Amniotic stem cell (primary cell): ENCODE measurements around the gene ZC3H10.

ENCODE experiments used
- DNase-seq: peaks from one replicate; lab custom pipeline; 2025; lab: John Stamatoyannopoulos, UW

Gene ZC3H10

GRCh38 chr12:56127888-56128669 lies 10.0 kb downstream of the ZC3H10 start, which contains the start of gene ESYT1:
Gene ESYT1 (plus strand): TSS chr12:56128267. CDS start chr12:56128320, 53 bp downstream.
- DNase-seq = peak; percentile 98

- DNase-seq = peak; percentile 11
These were observed 10.7 kb downstream of the ZC3H10 start for GRCh38 chr12:56128670-56129205.

GRCh38 chr12:56129206-56129941 lies 11.3 kb downstream of the ZC3H10 start:
- DNase-seq = peak; percentile 17

- DNase-seq = no peak
These were observed 12.0 kb downstream of the ZC3H10 start for GRCh38 chr12:56129942-56130495.

DNA sequence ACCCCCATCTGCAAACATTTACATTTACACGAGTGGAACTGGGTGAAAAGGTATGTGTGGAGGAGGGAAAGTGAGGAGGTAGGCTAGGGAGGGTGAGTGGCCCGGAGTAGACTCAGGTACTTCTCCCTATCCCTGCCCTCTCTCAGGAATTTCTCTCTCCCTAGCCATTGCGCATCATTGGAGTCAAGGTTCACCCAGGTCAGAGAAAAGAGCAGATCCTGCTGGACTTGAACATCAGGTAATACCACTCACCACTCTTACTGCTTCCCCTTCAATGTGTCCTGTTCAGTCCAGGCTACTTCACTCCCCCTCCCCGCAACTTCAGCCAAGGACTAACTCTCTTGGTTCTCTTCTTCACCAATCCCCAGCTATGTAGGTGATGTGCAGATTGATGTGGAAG lies 12.8 kb downstream of the ZC3H10 start:
- DNase-seq = no peak

DNA sequence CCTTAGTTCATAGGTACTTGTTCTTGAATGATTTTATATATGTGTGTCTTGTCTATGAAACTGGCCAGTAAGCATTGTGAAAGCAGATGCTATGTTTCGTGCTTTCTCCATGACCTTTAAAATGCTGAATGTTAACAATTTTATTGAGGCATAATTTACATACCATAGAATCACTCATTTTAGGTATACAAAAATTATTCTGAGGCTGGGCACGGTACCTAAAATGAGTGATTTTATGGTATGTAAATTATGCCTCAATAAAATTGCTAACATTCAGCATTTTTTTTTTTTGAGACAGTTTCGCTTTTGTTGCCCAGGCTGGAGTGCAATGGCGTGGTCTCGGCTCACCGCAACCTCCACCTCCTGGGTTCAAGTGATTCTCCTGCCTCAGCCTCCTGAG lies 16.8 kb downstream of the ZC3H10 start:
- DNase-seq = no peak

- DNase-seq = no peak
These were observed 19.9 kb downstream of the ZC3H10 start for GRCh38 chr12:56137853-56138571.

DNA sequence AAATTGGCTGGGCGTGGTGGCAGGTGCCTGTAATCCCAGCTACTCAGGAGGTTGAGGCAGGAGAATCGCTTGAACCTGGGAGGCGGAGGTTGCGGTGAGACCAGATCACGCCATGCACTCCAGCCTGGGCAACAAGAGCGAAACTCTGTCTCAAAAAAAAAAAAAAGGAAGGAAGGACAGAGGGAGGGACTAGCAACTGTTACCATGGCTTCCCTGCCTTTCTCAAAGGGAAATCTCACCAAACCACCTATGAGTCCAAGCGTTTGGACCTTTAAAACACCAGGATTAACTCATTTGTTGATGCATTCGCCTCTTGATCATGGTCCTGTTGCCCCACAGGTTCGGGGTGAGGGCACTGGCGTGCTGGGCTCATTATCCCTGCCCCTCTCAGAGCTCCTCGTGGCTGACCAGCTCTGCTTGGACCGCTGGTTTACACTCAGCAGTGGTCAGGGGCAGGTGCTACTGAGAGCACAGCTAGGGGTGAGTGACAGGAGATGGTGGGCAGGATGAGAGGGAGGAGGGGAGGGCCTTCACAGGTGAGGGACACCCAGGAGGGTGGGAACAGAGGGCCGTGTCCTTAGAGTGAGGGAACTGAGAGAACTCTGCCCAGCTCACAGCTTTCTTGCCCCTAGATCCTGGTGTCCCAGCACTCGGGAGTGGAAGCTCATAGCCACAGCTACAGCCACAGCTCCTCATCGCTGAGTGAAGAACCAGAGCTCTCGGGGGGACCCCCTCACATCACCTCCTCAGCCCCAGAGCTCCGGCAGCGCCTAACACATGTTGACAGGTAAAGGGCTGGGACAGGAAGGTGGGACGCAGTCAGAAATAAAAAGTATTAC lies 24.1 kb downstream of the ZC3H10 start:
- no peak for DNase-seq

DNA sequence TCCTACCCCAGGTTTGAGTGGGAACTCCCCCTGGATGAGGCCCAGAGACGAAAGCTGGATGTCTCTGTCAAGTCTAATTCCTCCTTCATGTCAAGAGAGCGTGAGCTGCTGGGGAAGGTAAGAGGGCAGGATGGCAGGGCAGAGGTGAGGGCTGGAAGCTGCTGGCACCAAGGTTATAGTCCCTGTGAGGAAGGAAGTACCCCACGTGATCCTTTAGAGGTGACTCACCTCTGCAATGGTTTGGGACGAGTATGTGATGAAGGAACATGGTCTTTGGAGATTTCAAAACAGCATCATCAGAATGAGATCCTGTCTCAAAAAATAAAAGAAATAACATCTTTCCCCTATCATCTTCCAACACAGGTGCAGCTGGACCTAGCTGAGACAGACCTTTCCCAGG lies 25.2 kb downstream of the ZC3H10 start:
- no peak for DNase-seq

GRCh38 chr12:56143870-56144269 lies 25.8 kb downstream of the ZC3H10 start:
- DNase-seq = no peak

- DNase-seq = no peak
These were observed 27.2 kb downstream of the ZC3H10 start for GRCh38 chr12:56145217-56145616.

GRCh38 chr12:56146492-56147460 lies 28.7 kb downstream of the ZC3H10 start:
- DNase-seq = no peak

- DNase-seq = no peak
These were observed 32.5 kb downstream of the ZC3H10 start for GRCh38 chr12:56150563-56150962.

GRCh38 chr12:56151672-56152131 lies 33.6 kb downstream of the ZC3H10 start:
- peak; percentile 6 for DNase-seq

- peak; percentile 91 for DNase-seq
These were observed 34.2 kb downstream of the ZC3H10 start, which contains the start of gene MYL6B for GRCh38 chr12:56152132-56152755. Gene MYL6B (plus strand): TSS chr12:56152587. CDS start chr12:56153919, 1,332 bp downstream.

GRCh38 chr12:56152756-56153677 lies 35.0 kb downstream of the ZC3H10 start:
- DNase-seq = no peak

GRCh38 chr12:56153678-56154065 lies 35.6 kb downstream of the ZC3H10 start:
- DNase-seq = no peak

- no peak for DNase-seq
These were observed 36.2 kb downstream of the ZC3H10 start for GRCh38 chr12:56154246-56154771.
